HL-60 (cell line): ENCODE results near the gene CFC1.
"Not testable (repeated sequence)": the region's sequence is repeated elsewhere in the genome, so short reads cannot be mapped to it uniquely, and the experiment has no call there.

Experiments
- CTCF ChIP-seq: IDR thresholded peaks from one replicate; pipeline ENCODE4 v1.5.1; 2011; ENCODE audit warnings: low read length, control low read depth, inconsistent platforms; ENCODE audit not compliant: insufficient read depth
- POLR2AphosphoS5 ChIP-seq: IDR thresholded peaks from 2 replicates; pipeline ENCODE4 v1.6.1; 2012; ENCODE audit warnings: low read depth

- TF ChIP-seq CTCF, POLR2AphosphoS5: not testable (repeated sequence)
Measured at GRCh38 chr2:130548418-130548817, 51.0 kb downstream of the CFC1 start.
